Measurements from ENCODE around the gene MAPK12.

The MAPK12 gene

GRCh38 chr22:50226875-50227165 is 34.7 kb downstream of the MAPK12 start:
- no peak for DNase-seq

DNA sequence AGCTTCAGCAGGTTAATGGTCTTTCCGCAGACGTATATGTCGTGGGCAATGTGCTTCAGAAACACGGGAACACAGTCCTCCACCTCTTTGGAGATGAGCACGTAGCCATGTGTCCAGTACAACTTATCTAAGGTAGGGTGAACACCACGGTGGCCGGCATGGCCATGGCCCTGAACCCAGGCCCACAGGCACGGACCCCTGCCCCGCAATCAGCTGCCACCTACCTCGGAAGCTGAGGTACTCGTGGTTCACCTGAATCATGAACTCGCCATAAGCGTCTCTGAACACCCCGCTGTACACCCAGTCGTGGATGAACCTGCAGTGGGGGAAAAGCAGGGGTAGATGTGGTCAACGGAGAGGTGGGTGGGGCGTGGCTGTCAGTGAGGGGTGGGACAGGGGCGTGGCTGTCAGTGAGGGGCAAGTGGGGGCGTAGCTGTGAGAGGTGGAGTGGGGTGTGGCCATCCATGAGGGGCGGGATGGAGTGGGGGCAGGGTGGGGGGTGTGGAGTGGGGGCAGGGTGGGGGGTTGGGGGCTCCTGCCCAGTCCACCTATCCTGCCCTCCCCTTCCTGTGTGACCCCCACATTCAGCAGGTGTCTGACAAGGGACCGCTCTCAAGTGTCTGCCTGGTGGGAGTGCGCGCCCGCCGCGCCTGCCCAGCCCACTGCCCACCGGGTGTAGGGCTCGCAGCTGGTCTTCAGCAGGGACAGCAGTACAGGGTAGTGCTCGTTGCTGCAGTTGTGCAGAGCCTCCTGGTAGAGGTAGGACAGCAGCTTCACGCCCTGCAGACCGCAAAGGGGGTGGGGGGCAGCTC is 35.2 kb downstream of the MAPK12 start:
- DNase-seq: no peak

DNA sequence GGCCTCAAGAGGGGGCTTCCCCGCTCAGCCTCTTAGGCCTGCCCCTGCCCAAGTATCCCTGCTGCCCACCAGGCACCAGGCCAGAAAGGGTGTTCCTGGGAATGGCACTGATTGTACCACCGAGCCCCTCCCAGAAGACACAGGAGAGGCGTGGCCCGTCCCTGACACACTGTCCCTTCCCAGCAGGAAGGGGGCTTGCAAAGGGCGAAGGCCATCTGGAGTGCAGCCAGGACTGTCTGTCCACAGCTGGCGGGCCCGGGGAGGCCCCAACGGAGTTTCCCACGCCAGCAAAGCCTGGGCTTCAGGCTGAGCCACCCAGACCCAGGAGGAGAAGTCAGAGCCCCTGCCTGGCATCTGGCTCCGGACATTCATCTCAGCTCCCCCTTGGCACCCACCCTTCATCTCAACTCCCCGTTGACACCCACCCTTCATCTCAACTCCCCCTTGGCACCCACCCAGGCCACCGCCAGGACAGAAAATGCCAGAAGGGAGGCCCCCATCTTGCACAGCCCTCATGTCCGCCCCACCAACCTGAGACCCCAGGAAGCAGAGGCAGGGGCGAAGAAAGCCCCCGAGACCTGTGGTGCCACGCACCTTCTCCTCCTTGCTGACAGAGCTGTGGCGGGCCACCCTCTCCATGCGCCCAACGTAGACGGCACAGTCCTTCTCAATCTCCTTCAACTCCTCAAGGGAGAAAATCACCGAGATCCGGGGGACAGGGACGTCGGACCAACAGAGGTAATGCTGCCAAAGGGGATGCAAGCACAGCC is 36.1 kb downstream of the MAPK12 start:
- no peak for DNase-seq

- DNase-seq: no peak
These were observed 37.4 kb downstream of the MAPK12 start for GRCh38 chr22:50224071-50224470.

DNA sequence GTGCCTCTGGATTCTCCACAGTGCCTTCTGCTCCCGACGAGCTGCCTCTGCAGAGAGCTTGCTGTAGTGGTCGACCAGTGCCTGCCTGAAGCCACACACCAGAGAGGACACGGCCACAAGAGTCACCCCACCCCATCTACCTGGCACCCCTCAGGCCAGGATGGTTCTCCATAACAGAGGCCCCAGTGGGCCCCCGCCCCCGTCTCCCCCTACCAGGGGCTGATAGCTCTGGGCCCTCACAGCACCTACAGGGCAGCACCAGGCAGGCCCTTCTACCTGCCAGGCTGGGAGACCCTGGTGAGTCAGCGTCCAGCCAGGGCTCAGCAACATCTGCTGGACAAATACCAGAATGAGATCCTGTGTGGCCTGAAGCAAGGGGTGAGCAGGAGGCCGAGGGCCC is 39.0 kb downstream of the MAPK12 start:
- DNase-seq: no peak

DNA sequence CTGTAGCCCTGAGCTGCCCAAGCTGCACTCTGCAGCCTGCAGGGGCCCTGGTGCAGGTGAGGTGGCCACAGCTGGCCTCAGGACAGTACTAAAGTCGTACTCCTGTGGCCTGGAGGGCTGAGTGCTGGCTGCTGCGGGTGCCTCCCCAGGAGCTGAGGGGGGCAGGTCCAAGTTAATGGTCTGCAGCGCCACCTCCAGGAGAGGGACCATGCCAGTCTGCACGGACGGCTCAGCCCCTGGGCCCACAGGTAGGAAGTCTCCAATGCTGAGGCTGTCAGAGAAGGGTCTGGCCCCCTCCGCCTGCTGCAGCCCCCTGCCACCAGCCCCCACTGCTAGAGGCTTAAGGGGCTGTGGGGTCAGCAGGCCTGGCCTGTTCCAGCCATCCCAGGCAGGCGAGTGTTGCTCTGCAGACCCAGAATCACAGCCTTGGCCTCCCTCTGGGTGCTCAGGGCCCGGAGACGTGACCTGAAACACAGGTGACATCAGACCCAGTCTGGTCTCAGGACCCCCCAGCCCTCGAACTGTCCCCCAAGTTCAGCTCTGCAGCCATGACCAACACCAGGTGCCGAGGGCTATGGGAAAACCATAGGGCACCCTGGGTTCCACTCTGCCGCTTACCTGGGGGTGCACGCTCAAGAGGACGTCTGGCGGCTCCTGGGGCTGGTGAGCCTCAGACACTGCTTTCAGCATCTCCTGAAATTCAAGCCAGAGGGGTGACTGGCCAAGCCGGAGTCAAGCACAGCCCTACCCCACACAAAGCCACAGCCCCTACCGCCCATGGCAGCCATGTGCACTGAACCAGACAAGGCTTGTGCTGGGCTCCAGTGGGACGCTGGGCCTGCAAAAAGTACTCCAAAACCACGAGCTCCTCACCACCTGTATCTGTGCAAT is 39.8 kb downstream of the MAPK12 start:
- DNase-seq: no peak

- DNase-seq: no peak
These were observed 40.7 kb downstream of the MAPK12 start for GRCh38 chr22:50220603-50221409.

DNA sequence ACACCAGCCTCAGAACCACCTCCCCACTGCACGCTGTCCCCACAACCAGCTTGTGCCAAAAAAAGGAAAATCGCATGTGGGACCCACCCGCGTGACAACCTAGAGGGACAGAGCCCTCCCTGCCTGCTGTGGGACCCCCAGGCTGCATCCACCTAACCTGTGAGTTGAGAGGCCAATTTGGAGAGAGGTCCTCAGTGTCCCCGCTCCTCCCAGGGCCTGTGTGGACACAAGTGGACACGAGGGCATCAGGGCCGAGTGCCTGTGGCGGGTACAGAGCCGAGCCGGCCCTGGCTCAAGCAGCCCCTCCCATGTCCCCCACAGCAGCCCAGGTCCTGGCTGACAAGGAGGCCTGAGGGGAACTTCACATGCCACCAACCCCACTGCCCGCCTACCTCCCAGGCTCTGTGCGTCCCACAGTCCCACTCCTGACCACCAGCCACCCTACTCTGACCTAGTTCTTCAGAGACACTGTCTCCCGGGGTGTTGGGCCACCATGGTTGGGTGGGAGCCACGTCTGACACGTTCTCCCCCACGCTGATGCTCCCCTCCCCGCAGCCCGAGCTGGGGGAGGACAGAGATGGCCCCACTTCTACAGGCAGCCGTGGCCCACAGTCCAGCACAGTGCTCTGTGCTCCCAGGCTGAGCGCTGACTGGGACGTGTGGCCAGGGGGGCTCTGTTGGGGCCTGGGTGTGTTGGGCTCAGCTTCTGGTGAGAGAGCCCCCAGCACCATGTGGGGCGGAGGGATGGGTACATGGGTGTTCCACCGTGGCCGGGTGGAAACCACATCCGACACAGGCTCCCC is 41.5 kb downstream of the MAPK12 start:
- DNase-seq: no peak

DNA sequence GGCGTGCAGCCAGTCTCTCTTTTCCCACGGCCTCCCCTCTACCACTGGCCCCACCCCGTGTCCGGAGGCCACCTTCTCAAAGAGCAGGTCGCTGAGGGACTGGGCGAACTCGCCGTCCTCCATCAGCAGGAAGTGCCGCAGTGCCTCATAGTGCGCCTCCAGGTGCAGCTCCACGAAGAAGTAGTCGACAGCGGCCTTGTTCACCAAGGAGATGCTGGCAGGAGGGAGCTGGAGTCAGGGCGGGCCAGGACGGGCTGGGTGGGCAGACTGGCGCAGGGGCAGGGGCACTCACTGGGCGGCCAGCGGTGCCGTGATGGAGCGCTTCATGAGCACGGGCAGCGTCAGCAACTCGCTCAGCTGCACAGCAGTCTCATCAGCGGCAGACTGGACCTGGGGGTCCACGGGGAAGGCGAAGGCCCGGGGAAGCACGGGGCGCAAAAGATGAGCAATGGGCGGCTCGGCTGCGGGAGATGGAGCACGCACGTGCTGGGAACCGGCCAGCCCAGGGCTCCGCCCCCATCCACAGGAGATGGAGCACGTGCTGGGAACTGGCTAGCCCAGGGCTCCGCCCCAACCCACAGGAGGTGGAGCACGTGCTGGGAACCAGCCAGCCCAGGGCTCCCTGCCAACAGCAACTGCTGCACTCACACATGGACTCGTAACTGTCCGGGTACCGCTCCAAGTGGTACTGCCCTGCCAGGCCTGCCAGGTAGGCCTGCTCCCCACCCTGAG is 42.3 kb downstream of the MAPK12 start:
- no peak for DNase-seq

DNA sequence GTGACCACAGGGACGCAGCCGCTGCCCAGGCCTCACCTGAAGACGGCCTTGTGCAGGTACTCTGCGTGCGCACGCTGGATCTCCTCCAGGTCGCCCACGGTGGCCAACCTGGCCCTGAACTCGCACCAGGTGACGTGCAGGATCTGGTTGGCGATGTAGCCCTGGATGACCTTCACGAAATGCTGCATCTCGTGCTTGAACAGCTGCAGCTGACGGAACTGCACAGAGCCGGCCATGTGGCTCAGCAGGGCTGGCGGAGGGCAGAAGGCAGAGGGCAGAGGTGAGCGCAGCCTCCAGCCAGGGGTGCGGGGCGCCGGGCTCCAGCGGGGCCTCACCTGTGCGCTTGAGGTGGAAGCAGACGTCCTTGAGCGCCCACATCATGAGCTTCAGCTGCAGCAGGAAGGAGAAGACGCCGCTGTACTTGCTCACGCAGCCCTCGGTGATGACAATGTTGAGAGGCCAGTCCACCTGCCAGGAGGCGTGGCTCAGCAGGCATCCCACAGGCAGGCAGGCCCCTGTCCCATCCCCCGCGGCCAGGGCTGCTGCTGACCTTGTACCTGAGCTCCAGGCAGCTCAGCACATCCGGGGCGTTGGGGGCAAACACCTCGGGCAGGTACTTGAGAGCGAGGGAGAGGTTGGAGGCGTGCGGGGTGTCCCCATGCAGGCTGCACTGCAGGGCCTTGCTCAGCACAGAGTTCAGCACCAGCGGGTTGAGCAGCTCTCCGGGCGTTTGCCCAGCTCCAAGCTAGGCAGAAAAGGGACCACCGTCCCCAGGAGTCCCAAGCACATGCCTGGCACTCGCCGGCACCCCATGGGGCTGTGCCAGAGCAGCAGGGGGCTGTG is 43.1 kb downstream of the MAPK12 start:
- no peak for DNase-seq

DNA sequence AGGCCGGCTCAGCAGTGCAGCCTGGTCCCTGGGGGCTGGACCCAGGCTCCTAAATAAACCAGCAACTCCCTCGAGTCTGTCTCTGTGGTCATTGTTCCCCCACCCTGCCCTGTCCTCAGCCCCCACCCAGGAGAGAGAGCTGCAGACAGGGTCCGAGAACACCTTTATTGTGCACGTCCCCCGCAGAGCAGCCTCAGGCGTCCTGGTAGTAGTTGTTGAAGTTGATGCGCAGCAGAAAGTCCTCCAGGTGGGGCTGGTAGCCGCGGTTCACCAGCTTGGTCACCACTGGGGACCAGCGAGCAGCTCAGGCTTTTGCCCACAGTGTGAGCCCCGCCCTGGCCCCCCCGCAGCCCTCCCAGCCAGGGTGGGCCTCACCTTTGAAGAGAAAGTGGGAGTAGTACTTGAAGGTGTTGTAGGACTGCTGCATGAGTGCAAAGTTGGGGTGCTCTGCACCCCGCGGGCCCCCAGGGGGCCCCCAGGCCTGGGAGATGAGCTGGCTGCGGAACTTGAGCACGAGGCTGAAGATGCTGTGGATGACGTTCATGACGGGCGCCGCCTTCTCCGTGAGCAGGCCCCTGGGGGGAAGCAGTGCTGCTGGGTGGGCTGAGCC is 43.8 kb downstream of the MAPK12 start:
- DNase-seq: no peak

DNA sequence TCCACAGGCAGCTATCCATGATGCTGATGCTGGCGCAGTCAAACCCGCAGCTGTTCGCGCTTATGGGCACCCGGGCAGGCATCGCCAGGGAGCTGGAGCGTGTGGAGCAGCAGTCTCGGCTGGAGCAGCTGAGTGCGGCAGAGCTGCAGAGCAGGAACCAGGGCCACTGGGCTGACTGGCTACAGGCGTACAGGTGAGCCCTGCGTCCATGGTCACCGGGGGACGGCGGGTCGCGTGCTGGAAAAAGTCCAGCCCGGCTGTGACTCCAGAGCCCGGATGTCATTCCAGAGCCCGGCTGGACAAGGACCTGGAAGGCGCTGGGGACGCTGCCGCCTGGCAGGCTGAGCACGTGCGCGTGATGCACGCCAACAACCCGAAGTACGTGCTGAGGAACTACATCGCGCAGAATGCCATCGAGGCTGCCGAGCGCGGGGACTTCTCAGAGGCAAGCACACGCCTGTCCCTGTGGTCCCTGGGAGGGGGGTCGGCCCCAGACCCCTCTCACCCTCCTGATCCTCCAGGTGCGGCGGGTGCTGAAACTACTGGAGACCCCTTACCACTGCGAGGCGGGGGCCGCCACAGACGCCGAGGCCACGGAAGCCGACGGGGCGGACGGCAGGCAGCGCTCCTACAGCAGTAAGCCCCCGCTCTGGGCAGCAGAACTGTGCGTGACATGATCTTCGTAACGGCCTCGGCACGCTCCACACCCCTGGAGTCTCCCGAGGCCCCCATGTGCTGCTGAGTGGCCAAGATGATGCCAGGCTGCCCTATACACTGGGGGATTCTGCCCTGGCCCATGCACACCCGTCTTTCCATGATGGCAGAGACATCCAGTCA is 44.6 kb downstream of the MAPK12 start:
- no peak for DNase-seq

DNA sequence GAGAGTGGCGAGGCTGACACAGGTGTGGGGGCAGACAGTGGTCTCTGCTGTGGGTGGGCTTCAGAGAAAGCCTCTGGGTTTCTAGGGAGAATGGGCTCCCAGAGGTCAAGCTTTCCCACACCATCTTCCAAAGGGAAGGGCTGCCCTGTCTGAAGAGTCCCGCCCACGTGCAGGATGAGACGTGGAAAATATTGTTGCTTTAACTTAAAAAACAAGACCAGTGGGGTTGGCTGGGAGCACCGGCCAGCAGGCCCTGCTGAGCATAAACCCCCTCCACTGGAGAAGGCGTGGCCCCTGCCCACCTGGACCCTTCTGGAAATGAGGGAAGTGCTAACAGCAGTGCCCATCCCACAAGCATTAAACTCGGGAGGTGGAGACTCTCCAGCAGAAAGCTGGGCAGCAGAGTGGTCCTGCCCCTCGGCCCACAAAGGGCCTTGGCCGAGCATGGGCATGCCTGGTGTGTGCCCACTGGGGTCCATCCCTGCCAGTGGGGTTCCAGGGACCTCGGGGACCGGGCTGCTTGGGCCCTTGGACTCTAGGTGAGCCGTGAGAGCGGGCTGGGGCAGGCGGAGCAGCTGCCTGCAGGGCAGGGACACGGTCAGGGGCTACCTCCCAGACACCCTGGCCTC is 45.3 kb downstream of the MAPK12 start:
- no peak for DNase-seq

- DNase-seq: no peak
These were observed 46.0 kb downstream of the MAPK12 start for GRCh38 chr22:50215297-50216054.

- no peak for DNase-seq
These were observed 48.2 kb downstream of the MAPK12 start for GRCh38 chr22:50213263-50213662.

- no peak for DNase-seq
These were observed 50.3 kb downstream of the MAPK12 start for GRCh38 chr22:50211147-50211546.

DNA sequence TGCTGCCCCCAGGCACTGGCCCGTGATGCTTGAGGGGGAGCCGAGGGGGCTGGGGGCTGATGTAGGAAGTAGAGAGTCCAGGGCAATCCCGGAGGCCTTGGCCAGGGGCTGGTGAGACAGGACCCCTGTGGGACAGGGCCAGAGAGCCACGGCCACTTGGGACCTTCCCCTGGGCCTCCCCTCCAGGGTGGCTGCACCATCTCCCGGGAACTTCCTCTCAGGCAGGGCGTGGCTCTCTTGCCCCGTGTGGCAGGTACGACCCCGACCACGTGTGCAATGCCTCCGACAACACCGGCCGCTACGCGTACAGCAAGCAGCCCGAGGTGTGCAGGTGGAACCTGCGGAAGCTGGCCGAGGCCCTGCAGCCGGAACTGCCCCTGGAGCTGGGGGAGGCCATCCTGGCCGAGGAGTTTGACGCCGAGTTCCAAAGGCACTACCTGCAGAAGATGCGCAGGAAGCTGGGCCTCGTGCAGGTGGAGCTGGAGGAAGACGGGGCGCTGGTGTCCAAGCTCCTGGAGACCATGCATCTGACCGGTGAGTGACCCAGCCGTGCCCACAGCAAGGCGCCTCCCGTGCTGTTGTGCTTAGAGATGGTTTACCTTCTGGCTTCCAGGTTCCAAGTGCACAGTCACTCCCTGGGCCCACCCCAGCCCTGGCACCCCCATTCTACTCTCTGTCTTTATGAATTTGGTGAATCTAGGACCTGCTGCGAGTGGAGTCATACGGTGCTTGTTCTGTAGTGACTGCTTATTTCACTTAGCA is 50.9 kb downstream of the MAPK12 start:
- no peak for DNase-seq

All from NCI-H187 treated with DMSO at 0.1 percent for 48 hours (cell line).